HCEC 1CT (cell line): ENCODE measurements around the gene FOXB2.
"Not testable (repeated sequence)": the region's sequence is repeated elsewhere in the genome, so short reads cannot be mapped to it uniquely, and the experiment has no call there.

Source experiments
- DNase-seq: peaks from one replicate; pipeline ENCODE4 v3.0.0-alpha.2; 2017

The FOXB2 gene

DNA sequence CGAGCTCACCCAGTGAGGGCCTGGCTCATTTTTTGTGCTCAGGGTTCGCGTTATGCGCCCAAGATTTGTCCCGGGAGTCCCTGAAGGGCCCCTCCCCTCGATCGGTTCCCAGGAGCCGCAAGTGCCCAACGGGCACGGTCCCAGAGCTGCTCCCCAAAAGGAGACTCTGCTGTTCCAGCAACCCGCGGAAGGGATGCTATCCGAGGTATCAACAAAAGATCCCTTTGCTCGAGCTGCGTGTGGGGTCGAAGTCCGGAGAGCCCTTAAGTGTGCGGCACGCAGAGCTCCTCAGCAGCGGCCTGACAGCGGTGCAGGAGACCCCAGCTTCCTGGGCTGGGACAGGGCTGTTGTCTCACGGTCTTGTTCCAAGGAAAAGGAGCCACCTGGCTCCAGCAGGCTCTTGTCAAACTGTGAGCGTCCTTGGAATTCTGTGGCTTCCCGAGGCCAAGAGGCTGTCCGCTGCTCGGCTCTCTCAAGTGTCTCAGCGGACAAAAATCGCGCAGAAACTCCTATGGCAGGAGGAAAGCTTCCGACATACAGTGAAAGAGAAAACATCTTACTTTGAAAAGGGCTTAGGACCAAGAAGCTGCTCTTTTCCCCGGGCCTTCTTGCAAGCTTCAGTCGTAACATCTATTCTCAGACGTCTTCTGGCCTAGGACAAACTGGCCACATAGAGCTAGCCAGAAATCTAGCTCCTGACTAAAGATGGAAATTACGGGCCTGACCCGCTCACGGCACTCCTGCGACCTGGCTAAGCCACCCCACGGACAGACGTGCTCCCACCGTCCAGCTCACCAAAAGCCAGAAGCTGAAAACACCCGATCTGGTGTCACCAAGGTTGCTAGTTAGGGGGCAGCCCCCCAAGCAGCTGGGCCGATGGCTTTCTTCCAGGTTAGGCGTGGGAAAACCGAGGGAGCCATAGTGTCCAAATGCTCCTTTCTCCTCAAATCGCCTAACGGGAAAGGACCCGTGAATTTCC lies 2.6 kb upstream of the FOXB2 start:
- DNase-seq, result no peak

- DNase-seq, result no peak
Observed at GRCh38 chr9:77017505-77017894, 2.0 kb upstream of the FOXB2 start.

DNA sequence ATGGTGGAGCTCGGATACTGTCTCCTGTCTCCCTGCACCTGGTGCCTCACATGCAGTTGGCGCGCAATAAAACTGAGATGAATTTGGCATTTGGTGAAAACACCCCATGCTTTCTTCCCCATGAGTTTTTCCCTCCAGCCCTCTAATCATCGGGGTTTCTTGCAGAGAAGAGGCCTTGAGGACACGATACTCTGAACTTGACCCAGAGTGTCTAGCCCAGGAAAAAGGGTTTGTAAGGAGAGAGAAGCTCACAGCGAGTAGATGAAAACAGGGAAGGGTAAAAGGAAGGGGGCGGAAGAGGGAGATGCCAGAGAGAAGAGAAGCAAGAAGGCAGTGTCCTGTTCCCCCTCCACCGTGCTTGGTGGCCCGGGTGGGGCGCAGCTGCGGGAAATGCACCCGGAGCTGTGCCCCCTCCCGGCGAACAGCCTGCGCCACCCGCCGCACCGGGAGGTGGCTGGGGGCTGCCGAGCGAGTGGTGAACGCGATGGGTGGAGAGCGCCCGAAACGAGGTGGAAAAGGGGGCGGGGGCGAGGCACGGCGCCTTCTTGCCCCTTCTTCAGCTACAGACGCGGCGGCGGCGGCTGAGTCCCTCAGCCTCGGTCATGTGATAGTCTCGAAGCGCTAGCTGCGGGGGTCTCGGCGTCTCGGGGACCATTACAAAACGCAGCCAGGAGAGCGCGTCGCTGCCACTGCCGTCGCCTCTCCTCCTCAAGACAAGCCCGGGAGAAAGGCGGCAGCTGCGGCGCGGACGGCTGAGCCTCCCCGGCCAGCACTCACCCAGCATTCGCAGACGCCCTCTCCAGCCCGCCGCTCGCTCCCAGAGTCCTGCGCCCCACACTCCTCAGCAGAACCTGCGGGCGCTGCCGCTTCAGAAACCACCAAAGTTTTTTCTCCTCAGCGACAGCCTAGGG lies 1.1 kb upstream of the FOXB2 start:
- DNase-seq, result no peak

DNA sequence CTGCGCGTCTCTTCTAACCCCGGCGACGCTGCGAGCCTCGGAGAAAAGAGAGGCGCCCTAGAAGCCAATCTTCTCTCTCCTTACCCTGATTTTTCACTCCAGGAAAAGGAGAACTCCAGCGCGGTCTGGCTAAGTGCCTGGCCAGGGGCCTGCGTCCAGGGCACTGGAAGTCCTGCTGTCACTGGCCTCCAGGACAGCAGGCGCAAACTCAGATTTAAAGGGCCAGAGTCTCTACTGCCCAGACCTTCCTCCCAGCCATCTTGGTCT lies 553 bp upstream of the FOXB2 start:
- DNase-seq, result no peak

- no peak for DNase-seq
Observed at GRCh38 chr9:77019926-77020412, 514 bp downstream of the FOXB2 start.

- no peak for DNase-seq
Observed at GRCh38 chr9:77020413-77021290, 1.2 kb downstream of the FOXB2 start.

- no peak for DNase-seq
Observed at GRCh38 chr9:77021291-77021894, 1.9 kb downstream of the FOXB2 start.

DNA sequence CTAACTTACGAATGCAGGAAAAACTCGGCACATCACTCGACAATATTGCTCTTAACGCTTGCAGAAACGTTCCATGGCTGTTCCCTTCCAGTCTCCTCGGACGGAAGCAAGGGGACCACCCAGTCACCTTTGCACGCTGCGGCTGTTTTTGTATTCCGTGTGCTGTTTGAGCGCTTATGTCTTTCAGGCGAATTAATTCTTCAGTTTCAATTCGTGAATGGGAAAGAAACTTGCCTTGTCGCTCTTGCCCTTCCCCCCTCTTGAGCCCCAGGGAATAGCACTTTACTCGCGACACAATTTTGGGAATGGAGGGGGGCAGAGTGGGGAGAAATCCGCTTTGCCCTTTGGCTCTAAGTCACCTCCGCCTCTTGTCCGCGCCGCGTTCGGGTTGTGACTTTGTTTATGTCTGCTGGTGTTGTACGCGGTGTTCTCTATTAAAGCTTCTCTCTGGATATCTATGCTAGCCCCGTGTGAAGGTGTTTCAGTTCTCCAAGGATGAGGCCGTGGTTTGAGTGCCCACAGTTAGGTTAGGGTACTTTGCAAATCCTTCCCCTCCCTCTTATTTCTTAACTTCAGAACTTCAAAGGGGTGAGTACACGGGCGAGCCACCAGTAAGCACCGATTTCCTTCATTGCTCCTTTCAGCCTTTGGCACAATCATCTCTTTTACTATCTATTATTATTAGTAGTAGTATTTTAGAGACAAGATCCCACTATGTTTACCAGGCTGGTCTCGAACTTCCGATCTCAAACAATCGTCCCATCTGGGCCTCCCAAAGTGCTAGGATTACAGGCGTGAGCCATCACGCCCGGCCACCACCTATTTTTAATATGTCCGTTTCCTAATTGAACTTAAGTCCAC lies 2.7 kb downstream of the FOXB2 start:
- no peak for DNase-seq

GRCh38 chr9:77022783-77023440 lies 3.5 kb downstream of the FOXB2 start:
- DNase-seq, result no peak

DNA sequence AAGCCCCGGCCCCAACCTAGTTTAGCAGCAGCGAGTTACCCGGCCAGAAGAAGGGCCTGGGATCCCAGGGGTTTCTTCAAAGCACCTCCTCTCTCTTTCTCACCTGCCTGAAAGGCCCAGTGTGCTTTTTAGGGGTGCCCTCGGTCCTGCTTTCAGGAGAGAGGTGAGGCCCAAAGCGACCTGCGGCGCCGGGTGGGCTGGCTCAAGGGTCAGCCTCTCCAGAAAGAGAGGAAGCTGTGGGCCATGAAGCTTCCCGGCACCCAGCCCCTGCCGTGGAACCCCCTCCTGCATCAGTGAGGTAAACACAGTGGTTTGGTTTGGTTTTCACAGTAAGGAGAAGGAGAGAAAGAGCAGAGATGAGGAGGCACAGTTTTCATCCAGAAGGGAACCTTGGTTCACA lies 4.3 kb downstream of the FOXB2 start:
- DNase-seq, result no peak

GRCh38 chr9:77024776-77025545 lies 5.5 kb downstream of the FOXB2 start:
- DNase-seq, result no peak

DNA sequence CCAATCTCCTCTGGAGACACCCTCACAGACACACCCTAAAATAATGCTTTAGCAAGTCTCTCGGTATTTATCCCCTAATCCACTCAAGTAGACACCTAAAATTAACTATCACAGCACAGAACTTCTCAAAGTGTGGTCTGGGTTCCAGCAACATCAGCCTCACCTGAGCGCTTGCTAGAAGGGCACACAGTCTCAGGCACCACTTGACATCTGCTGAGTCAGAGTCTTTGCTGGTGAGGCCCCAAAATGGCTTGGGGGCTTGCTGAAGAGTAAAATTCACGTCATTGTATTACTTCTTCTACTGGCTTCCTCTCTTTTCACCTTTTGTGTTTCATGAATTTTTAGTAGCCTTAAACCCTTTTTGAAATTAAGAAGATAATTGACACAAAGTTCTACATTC lies 9.0 kb downstream of the FOXB2 start:
- no peak for DNase-seq

- DNase-seq, result no peak
Observed at GRCh38 chr9:77030045-77030444, 10.6 kb downstream of the FOXB2 start.

- no peak for DNase-seq
Observed at GRCh38 chr9:77038281-77039036, 19.0 kb downstream of the FOXB2 start.

DNA sequence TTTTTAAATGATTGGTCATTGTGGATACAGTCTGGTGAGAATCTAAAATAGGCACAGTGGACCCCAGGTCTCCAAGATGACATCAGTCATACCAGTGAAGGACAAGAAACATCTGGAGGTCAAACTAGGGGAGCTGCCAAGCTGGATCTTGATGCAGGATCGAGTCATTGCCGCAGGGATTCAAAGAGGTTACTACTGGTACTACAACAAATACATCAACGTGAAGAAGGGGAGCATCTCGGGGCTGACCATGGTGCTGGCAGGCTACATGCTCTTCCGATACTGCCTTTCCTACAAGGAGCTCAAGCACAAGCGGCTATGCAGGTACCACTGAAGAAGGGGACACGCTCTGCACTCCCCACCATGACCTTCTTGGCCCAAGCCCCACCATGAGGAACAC lies 20.9 kb downstream of the FOXB2 start:
- DNase-seq, result no peak

GRCh38 chr9:77043743-77044142 lies 24.3 kb downstream of the FOXB2 start:
- DNase-seq, result not testable (repeated sequence)

DNA sequence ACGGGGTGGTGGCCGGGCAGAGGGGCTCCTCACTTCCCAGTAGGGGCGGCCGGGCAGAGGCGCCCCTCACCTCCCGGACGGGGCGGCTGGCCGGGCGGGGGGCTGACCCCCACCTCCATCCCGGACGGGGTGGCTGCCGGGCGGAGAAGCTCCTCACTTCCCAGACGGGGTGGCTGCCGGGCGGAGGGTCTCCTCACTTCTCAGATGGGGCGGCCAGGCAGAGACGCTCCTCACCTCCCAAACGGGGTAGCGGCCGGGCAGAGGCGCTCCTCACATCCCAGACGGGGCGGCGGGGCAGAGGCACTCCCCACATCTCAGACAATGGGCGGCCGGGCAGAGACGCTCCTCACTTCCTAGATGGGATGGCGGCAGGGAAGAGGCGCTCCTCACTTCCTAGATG lies 41.2 kb downstream of the FOXB2 start:
- DNase-seq, result not testable (repeated sequence)

DNA sequence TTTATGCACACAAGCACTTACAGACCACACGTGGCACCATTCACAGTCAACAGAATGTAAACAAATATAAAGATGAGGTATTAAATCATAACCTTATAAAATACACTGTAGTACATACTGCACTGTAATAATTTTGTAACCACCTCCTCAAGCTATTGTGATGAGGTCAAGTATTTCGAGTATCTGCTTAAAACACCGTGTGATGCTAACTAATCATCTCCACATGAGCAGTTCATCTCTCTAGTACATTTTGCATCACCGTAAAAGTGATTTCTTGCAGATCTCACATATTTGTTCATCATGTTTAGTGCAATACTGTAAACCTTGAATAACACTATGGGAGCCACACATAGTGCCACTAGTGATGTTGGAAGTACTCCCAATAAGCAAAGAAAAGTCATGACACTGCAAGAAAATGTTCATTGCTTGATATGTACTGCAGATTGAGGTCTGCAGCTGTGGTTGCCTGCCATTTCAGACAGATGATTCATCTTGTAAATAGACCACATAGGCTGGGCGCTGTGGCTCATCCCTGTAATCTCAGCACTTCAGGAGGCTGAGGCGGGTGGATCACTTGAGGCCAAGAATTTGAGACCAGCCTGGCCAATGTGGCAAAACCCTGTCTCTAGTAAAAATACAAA lies 44.3 kb downstream of the FOXB2 start:
- DNase-seq, result peak; percentile 83

DNA sequence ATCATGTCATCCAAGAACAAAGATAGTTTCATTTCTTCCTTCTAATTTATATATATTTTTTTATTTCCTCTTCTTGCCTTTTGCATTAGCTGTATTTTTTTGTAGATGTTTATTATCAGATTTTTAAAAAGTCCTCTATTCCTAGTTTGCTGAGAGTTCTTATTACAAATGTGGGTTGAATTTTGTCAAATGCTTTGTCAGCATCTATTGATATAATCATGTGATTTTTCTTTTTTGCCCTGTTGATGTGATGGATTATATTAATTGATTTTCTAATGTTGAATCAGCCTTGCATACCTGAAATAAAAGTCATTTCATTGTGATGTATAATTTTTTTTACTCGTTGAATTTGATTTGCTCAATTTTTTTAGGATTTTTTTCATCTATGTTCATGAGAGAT lies 46.9 kb downstream of the FOXB2 start:
- no peak for DNase-seq
